HG03521 (cell line): ENCODE results near the gene AGAP1.
"Not testable (repeated sequence)": the region's sequence is repeated elsewhere in the genome, so short reads cannot be mapped to it uniquely, and the experiment has no call there.

Source experiments
- ATAC-seq: cut with Tn5 transposase; IDR thresholded peaks from one replicate; pipeline ENCODE4 v1.9.1; 2021; ENCODE audit warnings: mild to moderate bottlenecking, moderate library complexity; ENCODE audit not compliant: unreplicated experiment

AGAP1 gene

DNA sequence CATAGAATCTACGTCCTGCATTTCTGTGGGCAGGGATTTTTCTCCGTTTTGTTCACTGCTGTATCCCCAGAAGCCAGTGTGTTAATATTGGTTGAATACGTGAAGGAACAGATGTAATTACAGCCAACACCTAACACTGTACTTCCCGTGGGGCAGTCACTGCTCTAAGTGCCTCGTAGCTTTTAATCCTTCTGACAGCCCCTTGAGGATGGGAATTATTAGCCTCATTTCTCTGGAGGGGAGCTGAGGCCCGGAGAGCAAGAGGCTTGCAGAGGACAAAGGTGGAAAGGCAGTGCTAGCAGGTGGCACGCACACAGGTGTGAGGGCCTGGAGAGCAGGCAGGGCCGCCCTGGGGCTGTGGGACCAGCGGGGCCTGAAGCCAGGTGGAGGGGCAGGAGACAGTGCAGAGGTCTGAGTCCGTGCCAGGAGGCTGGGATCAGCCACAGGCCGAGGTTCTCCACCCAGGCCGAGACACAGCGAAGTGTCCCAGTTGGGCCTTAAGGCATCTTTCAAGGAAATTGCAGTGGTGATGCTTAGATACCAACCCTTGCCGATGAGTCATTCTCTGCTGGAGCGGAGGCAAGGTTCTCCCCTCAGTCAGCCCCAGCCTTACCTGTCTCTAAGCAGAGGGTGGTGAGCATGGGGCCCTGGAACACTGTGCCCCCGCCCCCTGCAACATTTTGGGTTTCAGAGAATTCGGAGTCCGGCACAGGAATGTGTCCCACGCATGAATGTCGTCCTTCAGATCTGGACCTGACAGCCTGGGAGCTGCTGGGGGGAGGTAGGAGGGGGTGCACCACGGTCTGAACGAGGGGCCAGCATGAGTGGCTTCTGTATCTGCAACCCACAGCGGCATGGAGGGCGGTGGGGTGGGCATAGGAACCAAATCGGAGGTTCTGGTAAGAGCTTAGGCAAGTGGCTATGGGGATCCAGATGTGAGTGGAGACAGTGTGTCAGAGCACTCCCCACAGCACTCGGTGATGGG, 551.7 kb downstream of the AGAP1 start:
- ATAC-seq = no peak

DNA sequence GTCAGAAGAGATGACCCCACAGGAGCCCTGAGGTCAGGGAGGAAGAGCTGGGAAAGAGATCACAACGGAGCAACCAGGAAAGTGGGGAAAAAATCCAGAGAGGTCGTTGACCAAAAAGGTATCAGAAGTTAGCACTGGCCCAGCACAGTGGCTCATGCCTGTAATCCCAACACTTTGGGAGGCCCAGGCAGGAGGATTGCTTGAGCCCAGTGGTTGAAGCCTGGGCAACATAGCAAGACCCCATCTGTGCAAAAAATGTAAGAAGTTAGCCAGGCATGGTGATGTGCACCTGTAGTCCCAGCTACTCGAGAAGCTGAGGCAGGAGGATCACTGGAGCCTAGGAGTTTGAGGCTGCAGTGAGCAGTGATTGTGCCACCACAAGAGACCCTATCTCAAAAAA, 552.9 kb downstream of the AGAP1 start:
- no peak for ATAC-seq

DNA sequence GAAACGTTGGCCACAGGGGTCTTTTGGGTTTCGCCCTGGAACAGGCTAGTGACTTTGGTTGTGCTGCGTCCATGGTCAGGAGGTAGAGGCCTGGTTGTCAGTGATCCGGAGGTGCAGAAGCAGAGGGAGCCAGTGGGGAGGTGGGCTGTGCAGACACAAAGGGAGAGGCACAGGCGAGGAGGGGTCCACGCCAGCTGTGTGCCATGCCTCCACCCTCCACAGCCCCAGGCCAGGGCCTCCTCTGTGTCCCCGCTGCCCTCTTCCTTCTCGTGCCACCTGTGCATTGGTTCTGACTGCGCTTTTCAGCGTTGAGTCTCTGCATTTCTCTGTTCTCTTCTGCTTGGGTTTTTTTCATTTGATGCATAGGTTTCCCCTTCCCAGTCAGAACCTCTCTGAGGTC, 553.3 kb downstream of the AGAP1 start:
- no peak for ATAC-seq

DNA sequence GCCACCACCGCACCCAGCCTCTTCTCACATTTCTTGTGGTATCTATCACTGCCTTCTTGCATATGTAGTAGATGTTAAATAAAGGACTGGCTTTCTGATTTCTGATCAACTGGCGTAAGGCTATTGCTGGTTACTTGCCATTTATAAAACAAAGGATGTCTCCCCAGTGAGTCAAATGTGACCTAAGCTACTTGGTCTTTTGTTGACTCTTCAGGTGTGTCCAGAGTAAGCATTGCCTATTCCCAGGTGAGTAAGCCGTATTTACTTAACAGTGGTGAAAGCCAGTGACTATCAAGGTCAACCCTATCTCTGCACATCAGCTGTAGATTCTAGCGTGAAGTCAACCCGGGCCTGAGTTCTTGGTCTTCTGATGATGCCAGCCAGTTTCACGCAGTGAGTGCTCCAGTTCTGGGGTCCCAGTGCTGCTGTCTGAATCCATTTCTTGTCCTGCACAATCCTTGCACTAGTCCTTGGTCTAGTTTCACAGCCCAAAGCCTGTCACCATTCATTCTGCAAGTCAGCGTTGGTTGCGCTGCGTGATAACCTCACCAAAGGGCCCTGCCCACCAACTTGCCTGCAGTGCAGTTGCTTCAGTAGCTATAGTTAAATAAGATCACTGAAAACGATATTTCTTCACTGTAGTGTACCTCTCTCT, 554.2 kb downstream of the AGAP1 start:
- no peak for ATAC-seq

DNA sequence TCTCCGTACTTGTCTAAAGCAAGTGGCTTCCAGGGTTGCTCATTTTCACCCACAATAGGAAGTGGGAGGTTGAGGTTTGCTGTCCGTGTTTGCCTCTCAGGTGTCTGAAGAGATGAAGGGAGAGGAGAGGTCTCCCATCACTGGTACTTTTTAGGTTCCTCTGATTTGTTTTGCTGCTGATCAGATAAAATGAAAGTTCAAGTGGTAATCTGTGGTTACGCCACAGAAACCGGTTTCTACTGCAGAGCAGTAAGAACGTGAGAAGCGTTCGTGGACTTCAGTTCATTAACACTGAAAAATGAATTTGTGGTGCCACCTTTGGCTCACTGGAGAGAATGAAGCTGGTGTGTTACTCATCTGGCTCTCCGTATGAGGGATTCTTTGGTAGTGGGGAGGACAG, 556.1 kb downstream of the AGAP1 start:
- ATAC-seq = no peak

DNA sequence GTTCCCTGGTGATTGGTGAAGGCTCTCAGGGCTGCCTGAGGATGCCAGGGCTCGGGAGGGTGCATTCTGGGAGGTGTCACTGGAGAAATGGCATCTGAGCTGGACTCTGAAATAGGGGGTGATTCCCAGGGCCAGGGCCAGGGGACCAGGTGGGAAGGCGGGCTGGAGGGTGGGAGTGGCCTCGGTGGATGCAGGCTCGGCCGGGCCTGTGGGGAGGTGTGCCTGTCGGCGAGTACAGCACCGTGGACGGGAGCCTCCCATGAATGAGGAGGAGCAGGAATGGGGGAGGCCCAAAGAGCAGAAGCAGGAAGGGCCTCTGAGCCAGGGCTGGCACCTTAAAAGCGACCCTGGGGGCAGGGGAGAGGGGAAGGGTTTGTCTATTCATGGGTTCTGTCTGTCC, 557.5 kb downstream of the AGAP1 start:
- no peak for ATAC-seq

DNA sequence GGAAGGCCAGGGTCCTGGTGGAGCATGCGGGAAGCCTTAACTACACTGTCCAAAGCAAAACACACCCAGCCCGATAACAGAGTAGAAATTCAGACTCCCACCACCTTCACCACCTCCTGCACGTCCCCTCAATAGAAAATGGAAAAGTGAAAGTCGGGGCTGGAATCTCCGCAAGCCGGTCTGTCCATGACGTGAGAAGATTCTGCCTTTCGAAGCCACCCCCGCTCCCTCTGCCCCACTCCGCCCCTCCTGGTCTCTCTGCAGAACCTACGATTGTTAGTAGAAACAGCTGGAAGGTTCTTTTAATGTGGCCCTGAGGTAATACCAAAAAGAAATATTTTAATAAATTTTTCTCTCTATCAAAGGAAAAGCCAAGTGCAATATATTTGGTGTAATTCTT, 558.0 kb downstream of the AGAP1 start:
- no peak for ATAC-seq

DNA sequence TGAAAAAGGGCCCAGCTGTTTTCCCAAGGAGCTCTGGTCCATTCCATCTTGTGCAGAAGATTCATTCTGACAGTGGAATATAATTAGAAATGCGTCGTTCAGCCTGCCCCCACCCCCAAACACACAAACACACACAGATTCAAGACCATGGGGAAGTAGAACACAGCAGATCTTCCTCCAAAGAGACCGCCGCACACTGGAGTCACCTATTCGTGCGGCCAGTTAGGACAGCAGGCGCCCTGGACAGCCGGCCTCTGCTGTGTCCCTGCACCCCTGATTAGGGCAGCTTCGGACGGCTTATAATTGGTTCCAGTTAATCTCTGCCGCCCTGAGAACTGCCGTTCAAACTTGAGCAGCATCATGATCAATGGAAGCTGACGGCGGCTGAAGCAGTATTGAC, 558.4 kb downstream of the AGAP1 start:
- no peak for ATAC-seq

DNA sequence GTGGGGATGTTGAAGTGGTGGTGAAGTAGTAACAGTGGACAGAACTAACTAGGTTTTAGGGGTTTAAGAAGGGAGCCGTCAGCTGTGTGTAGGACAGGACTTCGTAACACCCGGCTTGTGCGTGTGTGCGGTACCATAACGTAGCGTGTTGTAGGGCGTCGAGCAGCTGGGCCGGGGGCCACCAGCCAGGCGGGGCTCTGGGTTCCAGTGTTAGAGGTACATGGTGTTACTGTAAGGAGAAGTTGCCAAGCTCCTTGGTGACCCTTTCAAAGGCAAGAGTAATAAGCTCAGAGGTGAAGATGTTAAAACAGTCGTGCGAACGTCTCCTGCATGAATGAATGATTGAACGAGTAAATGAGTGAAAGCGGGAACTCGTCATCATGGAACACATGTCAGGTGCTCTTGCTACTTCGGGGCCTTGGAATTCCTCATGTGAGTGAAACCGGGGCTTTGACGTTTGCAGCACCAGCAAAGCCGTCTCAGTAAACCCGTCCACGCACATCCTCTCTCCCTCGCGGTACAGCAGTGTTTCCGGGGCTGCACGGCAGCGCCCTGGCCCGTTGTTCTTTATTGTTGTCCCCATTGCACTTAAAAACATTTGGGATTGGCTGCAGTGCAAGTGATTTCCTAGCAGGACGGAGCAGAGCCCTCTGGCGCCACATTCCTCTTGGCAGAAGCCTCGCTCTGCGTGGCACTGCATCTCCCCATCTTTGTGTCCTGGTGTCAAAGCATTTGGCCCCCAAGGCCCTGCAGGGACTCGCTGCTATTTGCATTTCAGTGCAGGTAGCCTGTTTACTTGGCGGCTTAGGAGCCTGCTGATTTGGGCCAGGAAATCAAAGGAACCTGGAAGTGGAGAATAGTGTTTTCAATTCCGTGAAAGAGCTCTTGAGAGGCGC, 559.3 kb downstream of the AGAP1 start:
- ATAC-seq = no peak

DNA sequence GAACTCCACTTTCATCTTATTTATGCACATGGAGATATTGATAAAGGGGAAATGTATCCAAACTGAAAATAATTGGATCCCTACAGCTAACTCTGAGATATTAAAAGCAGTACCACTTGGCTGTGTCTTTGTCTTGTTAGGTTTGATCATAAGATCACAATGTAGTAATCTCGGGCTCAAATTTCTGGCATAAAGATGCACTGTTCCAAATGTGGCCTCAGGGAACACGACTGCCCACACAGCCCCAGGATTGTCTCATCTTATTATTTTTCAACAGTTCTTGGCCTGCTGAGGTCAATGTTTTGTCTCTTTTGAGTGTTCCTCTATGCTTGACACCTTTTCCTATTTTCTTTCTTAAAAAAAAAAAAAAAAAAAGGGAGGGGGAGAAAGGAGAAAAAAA, 560.3 kb downstream of the AGAP1 start:
- ATAC-seq = no peak

DNA sequence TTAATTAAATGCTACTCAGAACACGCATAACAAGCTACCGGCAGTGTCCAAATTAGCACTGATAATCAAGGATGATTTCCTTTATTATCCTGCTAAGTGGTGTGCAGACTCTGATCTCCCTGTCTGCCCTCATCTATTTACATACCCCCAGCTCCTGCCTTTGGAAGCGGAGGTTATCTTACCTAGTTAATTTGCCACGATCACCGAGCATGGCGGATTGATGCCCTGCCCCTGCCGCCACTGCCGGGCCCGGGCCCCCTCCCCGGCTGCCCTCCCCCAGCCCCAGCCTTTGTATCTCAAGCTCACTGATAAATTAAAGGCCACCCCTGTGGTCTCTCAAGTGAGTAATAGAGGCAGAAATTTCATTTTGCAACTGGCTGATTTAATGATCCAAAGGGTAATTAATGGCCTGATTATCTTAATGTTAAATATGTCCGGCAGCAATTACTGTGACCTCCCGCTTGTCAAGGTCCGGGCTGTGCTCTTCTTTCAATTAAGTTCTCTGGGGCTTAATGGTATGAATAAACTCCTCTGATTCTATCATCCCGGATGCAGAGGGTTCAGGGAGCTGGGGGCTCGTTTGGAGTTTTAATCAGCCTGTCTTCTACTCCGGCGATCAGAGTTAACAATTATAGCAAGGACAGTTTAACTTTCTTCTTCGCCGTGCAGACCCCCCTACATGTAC, 560.9 kb downstream of the AGAP1 start:
- no peak for ATAC-seq

DNA sequence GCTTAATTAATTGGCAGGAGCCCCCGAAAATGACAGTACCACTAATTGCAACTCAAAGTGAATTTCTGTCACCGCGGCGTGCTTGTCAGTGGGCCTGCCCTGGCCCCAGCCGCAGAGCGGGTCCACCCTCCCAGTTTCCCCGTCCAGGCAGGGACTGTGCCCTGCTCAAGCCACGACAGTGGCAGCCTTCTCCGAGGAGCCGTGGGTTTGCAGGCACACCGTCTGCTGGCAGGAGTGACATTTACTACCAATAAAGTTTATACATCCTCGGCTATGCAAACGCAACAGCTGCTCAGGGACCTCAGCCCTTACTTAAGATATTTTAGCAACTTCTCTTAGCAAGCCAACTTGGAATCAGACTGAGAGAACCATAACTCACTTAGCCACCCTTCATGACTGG, 561.6 kb downstream of the AGAP1 start:
- ATAC-seq = no peak

DNA sequence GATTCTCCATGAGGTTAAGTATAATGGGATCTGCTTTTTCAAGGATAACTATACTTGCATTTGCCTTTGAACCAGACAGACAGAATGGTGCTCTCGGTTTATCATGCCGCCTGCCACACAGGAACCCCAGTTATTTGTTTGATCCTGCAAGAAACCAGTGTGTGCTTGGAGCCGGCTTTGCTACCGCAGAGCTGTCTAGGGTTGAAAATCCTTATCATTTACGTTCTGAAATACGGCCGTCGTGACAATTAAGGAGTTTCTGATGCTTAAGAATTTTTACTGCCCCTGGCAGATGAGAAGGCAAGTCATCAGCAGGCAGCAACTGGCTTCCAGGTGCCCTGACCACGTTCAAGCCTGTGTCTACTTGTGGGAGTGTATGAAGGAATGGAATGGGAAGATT, 562.3 kb downstream of the AGAP1 start:
- no peak for ATAC-seq

DNA sequence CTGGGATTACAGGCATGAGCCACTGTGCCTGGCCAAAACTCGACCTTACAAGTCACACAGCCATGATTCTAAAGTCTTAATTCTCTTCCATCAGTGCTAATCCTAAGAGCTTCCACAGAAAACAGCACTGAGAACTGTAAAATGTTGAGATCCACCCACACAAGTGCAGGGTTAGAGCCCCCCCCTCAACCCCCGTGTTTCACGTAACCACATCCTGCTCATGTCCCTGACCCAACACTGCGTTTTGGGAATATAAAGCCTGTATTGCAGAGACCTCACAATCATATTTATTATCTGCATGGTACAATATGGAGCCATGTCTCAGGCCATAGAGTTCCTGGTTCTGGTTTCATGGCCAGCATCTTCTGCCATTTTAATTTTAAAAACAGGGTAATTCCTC, 563.5 kb downstream of the AGAP1 start:
- no peak for ATAC-seq

DNA sequence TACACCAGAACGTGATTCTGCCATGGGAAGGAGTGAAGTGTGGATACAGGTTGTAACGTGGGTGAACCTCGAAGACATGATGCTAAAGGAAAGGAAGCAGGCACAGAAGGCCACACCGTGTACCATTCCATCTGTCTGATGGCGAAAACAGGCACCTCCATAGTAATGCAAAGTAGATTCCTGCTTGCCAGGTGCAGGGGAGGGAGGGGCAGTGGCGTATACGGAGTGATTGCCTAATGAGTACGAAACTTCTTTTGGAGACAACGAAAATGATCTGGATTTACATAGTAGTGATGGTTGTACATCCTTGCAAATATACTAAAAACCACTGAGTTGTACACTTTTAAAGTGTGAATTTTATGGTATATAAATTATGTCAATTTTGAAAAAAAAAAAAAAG, 567.7 kb downstream of the AGAP1 start:
- ATAC-seq = no peak

DNA sequence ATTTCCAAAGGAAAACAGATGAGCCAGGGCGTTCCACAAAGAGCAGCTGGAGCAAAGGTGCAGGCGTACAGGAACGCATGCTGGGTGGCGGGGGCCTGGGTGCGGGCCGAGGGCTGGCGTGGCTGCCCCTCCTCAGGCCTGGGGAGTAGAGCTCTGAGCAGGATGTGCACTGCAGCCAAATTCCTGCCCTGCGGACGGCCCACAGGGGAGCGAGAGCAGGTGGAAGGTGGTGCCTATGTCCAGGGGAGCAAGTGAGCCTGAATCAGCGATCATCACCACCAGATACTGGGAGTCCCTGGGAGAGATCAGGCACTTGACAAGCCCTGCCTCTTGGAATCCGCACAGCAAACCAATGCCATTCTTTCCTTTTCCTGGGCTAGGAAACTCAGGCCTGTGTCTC, 568.1 kb downstream of the AGAP1 start:
- ATAC-seq = no peak

DNA sequence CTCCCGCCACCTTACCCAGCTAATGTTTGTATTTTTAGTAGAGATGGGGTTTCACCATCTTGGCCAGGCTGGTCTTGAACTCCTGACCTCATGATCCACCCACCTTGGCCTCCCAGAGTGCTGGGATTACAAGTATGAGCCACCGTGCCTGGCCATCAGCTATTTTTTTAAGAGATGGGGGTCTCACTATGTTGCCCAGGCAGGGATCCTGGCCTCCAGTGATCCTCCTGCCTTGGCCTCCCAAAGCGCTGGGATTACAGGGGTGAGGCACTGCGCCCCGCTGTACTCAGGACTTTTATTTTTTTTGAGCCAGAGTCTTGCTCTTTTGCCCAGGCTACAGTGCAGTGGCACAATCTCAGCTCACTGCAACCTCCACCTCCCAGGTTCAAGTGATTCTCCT, 569.0 kb downstream of the AGAP1 start:
- not testable (repeated sequence) for ATAC-seq

DNA sequence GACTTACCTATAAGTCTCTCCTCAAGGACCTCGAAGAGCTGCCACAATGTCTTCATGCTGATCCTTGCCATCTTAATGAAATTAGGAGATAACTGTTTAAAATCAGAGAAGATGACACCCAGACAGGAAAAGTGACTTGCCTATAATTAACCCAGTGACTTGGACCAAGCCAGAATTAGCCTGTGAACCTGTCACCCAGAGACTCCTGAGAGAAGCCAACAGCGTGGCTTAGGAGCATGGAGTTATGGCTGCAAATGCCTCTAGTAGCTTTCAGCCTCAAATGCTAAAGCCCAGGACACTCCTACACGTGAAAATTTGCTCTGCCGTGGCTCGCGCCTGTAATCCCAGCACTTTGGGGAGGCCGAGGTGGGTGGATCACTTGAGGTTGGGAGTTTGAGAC, 570.2 kb downstream of the AGAP1 start:
- ATAC-seq = no peak

DNA sequence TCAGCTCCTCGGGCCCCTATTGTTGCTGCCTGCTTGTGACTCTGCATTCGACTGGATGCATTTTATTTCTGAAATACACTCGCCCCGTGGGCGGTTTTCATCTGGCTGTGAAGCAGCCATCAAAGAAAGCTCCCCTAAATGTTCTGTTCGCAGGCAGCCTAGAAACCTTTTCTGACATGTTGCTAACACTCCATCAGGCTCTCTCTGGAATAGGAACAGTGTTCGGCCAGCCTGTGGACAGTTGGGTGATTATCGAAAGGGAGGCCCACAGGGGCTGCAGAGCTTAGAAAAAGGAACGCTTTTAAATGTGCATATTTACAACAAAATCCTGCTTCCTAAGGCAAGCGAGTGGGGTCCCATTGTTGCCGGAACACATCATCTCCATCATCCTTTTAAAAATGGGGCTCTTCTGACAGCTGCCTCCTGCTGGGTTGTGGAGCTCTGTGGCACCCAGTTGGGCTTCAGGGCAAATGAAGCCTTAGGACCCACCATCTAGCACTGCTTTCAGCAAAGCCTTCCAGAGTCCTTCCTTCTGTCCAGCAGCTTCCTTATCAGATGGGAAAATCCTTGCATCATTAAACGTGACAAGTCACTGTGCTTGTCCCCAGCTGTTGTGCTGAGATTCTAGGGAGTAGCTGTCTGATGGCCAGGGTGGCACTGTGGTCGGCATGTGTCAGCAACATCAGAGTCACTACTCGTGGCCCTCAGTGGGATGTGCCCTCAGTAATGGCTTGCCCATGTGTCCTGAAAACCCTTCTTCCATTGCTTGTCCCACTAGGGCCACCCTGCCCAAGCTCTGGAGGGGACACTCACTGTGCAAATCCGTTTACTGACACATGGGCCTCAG, 571.7 kb downstream of the AGAP1 start:
- no peak for ATAC-seq

DNA sequence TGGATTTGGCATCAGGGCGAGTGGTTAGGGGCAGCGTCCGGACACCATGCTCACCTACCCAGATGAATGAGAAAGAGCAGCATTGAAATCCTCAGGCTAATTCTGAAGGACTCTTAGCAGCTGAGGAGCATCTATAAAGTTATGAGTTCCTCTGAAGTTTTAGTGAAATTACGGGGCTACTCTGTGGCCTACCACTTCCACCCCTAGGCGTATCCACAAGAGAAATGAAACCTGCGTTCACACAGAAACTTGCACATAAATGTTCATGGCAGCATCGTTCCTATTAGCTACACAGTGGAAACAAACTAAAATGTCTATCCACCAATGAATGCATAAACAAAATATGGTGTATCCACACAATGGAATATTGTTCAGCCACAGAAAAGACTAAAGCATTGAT, 576.4 kb downstream of the AGAP1 start:
- no peak for ATAC-seq
